ENCODE measurements around the gene MICAL3. TPM values are rescaled to one million over a fixed set of nuclear protein-coding genes. Genes with fewer than 3 reads are reported as not detected.

MICAL3 gene
- polyA plus RNA-seq, 3 donors = 0.23 to 0.84 TPM; not detected in 1

- TF ChIP-seq, protein P1, sequence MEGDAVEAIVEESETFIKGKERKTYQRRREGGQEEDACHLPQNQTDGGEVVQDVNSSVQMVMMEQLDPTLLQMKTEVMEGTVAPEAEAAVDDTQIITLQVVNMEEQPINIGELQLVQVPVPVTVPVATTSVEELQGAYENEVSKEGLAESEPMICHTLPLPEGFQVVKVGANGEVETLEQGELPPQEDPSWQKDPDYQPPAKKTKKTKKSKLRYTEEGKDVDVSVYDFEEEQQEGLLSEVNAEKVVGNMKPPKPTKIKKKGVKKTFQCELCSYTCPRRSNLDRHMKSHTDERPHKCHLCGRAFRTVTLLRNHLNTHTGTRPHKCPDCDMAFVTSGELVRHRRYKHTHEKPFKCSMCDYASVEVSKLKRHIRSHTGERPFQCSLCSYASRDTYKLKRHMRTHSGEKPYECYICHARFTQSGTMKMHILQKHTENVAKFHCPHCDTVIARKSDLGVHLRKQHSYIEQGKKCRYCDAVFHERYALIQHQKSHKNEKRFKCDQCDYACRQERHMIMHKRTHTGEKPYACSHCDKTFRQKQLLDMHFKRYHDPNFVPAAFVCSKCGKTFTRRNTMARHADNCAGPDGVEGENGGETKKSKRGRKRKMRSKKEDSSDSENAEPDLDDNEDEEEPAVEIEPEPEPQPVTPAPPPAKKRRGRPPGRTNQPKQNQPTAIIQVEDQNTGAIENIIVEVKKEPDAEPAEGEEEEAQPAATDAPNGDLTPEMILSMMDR (IDR thresholded peaks at IDR 0.05) = no peak
- DNase-seq = no peak
- no peaks in the 10 kb centered on the region for H4K20me1 ChIP-seq (ENCODE audit: insufficient read depth, low read length)
- H3K36me3 ChIP-seq (replicated peaks in 1 of 2; ENCODE audit: control insufficient read depth in 1 of 2, insufficient read depth in 2 of 2, low read length in 2 of 2) = no peaks in the 10 kb centered on the region
- H3K4me1 Mint-ChIP-seq = peaks cover 25% of the 10 kb centered on the region
- H3K4me2 ChIP-seq (replicated peaks; ENCODE audit: extremely low read depth, low read length, poor library complexity, severe bottlenecking) = no peak overlapping the region
- H3K4me1 ChIP-seq (ENCODE audit: control insufficient read depth in 1 of 2, insufficient read depth in 2 of 2, low read length in 2 of 2) = peaks cover 19 to 24% of the 10 kb centered on the region in 2 donors
- H3K9me3 ChIP-seq (replicated peaks in 1 of 2; ENCODE audit: control insufficient read depth in 1 of 2, insufficient read depth in 1 of 2, low read length in 2 of 2) = no peaks in the 10 kb centered on the region
- peaks cover 0 to 2% (median 0%) of the 10 kb centered on the region in 7 donors for H3K9me3 Mint-ChIP-seq
- H3K36me3 Mint-ChIP-seq = no peaks in the 10 kb centered on the region
- H3K27me3 Mint-ChIP-seq (ENCODE audit: low read depth in 3 of 3) = peaks cover 0 to 1% (median 0%) of the 10 kb centered on the region in 3 donors
- H3K4me3 ChIP-seq (replicated peaks in 1 of 3; ENCODE audit: low read depth in 2 of 3, low read length in 3 of 3) = no peak overlapping the region
- no peaks in the 10 kb centered on the region for H3K27me3 ChIP-seq (ENCODE audit: control insufficient read depth in 2 of 2, insufficient read depth in 2 of 2, low read length in 2 of 2)
- no peak overlapping the region for H3K4me3 Mint-ChIP-seq
- no peak overlapping the region for H2AFZ ChIP-seq (ENCODE audit: insufficient read depth, low read depth, low read length, poor library complexity, severe bottlenecking)
- H3K27ac ChIP-seq (ENCODE audit: low read depth in 1 of 2, low read length in 2 of 2) = no peak overlapping the region
- WGBS (ENCODE audit: insufficient coverage) = 96% methylated on average over 4 of the region's 10 CpGs
- intact Hi-C loops (cut with micrococcal nuclease) = no loop called here
- H3K79me2 ChIP-seq (ENCODE audit: insufficient read depth, low read length) = no peaks in the 10 kb centered on the region
- no peak overlapping the region for H3K27ac Mint-ChIP-seq
- no peak overlapping the region for H3K9ac ChIP-seq (ENCODE audit: insufficient read depth, low read length, poor library complexity, severe bottlenecking)
Observed at GRCh38 chr22:17802411-17802810, 221.9 kb downstream of the MICAL3 start.

DNA sequence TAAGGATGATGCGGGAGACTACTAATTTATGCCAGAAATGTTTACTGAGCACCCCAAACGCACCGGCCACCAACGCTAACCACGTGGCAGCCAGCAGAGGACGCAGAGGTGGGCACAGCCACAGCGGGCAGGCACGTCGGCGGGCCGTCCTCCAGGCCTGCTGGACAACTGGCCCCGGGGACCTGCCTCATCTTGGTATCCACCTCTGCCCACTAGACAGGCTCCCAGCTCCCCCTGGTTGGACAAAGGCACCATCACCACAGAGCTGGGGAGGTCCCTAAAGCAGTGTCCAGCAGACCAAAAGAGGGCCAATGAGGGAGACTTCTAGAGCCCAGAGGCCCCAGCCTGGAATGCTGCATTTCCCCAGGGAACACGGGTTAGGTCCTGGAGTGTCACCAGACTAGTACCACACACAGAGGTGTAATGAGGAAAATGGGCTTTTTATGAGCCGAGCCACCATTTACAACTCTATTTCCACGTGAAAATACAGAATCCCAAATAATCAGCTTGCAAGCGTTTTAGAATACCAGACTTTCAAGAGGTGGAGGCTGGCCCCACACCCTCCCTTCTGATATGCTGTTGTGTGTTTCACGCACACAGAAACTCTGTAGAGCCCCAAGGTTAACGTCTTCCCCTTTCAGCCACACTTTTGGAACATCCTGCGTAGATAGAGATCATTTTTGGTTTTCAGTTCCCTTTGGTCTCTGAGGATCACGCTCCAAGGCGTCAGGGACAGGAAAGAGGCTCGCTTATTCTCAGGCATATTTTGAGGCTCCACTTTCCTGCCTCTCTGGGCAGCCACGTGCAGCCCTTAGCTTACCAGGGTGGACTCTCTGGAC, 226.4 kb downstream of the MICAL3 start:
- H3K4me3 ChIP-seq (replicated peaks in 1 of 3; ENCODE audit: low read depth in 2 of 3, low read length in 3 of 3) = no peak overlapping the region
- peaks cover 0 to 2% (median 0%) of the 10 kb centered on the region in 7 donors for H3K9me3 Mint-ChIP-seq
- peaks cover 0 to 1% (median 1%) of the 10 kb centered on the region in 3 donors for H3K27me3 Mint-ChIP-seq (ENCODE audit: low read depth in 3 of 3)
- H3K79me2 ChIP-seq (ENCODE audit: insufficient read depth, low read length) = no peaks in the 10 kb centered on the region
- intact Hi-C loops (cut with micrococcal nuclease) = no loop called here
- H3K36me3 Mint-ChIP-seq = no peaks in the 10 kb centered on the region
- peak overlapping the region; percentile 16 to 59 for H3K27ac ChIP-seq (ENCODE audit: low read depth in 1 of 2, low read length in 2 of 2)
- H3K4me1 Mint-ChIP-seq = peaks cover 28% of the 10 kb centered on the region
- TF ChIP-seq, protein P1 (IDR thresholded peaks at IDR 0.05) = no peak
- peak overlapping the region; percentile 33 for H3K4me2 ChIP-seq (replicated peaks; ENCODE audit: extremely low read depth, low read length, poor library complexity, severe bottlenecking)
- H3K9me3 ChIP-seq (replicated peaks in 1 of 2; ENCODE audit: control insufficient read depth in 1 of 2, insufficient read depth in 1 of 2, low read length in 2 of 2) = no peaks in the 10 kb centered on the region
- WGBS (ENCODE audit: insufficient coverage) = 58% methylated on average over 17 of the region's 23 CpGs
- peak overlapping the region in 5 of 7 donors; percentile 7 to 75 (median 28) for H3K27ac Mint-ChIP-seq
- no peaks in the 10 kb centered on the region for H3K36me3 ChIP-seq (replicated peaks in 1 of 2; ENCODE audit: control insufficient read depth in 1 of 2, insufficient read depth in 2 of 2, low read length in 2 of 2)
- peak; percentile 53 to 75 (median 68) for DNase-seq
- H3K27me3 ChIP-seq (ENCODE audit: control insufficient read depth in 2 of 2, insufficient read depth in 2 of 2, low read length in 2 of 2) = no peaks in the 10 kb centered on the region
- H2AFZ ChIP-seq (ENCODE audit: insufficient read depth, low read depth, low read length, poor library complexity, severe bottlenecking) = no peak overlapping the region
- no peak overlapping the region for H3K4me3 Mint-ChIP-seq
- peak overlapping the region; percentile 24 for H3K9ac ChIP-seq (ENCODE audit: insufficient read depth, low read length, poor library complexity, severe bottlenecking)
- H3K4me1 ChIP-seq (ENCODE audit: control insufficient read depth in 1 of 2, insufficient read depth in 2 of 2, low read length in 2 of 2) = peaks cover 19 to 24% of the 10 kb centered on the region in 2 donors
- no peaks in the 10 kb centered on the region for H4K20me1 ChIP-seq (ENCODE audit: insufficient read depth, low read length)

Measured in CD14-positive monocyte (primary cell).